HTERT RPE-1 (cell line): Measurements from ENCODE around the gene TOMM34.

ENCODE experiments used
- in situ Hi-C: fragments of 300-500 bp; cut with MboI; formaldehyde crosslinking; loops from 4 replicates; pipeline ENCODE4 v1.14.3; 2020; ENCODE audit warnings: low sequenced_read_pairs

The TOMM34 gene

GRCh38 chr20:44897133-44897532, 63.1 kb downstream of the TOMM34 start:
- in situ Hi-C loops = no loop called here

GRCh38 chr20:44896583-44896982, 63.6 kb downstream of the TOMM34 start:
- in situ Hi-C loops = no loop called here

GRCh38 chr20:44894959-44895358, 65.2 kb downstream of the TOMM34 start:
- in situ Hi-C loops = no loop called here
